ENCODE data around the gene DNAJC3.
"Not testable (repeated sequence)": the region's sequence is repeated elsewhere in the genome, so short reads cannot be mapped to it uniquely, and the experiment has no call there.

DNAJC3 gene

DNA sequence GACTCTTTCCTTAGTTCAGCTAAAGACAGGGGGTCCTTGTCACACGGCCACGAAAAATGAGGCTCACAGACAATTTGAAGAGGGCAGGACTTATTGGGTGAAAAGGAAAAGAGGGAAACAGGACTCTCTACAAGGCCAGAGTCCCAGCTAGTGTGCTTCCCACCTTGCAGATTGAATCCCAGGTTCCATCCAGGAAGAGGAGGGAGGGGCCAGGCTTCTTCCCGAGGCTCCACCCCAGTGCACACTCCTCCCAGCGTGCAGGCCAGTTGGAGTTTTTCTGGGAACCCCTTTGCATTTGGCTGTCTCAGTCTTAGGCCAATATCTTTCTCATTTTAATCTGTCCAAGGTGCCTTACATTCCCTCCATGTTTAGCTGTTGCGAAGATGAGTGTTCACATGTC lies 106.8 kb downstream of the DNAJC3 start:
- no peak for DNase-seq (ENCODE audit: low read depth in 1 of 2, low spot score in 1 of 2)
- no peak for TF ChIP-seq JUND (IDR thresholded peaks at IDR 0.05; ENCODE audit: low read depth)
- in situ Hi-C loops (cut with HindIII; ENCODE audit: low pct_unique_long_range_greater_than_20kb, low sequenced_read_pairs): no loop called here

DNA sequence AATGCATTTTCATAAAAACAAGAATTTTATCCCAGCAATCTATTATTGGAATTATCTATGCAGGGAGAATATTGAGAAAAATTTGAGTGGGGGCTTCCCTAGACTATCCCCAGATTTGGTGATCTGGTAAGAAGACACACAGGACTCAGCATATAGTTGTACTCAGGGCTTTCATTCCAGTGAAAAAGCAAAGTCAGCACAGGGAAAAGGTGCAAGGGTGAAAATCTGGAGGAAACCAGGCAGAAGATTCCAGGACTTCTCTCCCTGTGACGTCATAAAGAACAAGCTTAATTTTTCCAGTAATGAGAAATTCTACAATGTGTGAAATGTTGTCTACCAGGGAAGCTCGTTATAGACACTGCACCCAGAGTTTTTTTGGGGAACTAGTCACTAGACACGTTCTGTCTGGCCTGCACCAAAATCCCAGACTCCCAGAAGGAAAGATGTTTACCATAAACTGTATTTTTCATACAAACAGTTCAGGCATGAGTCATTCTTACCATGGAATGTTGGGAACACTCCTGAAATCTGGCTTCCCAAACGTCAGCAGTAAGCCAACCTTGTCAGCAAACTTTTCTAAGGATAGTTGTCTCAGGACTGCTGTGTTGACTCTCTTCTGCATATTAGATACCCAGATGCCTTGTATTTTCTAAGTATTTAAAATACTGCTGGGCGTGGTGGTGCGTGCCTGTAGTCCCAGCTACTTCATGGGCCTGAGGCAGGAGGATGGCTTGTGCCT lies 107.4 kb downstream of the DNAJC3 start:
- in situ Hi-C loops (cut with HindIII; ENCODE audit: low pct_unique_long_range_greater_than_20kb, low sequenced_read_pairs): no loop called here
- no peak for DNase-seq (ENCODE audit: low read depth in 1 of 2, low spot score in 1 of 2)
- TF ChIP-seq JUND (IDR thresholded peaks at IDR 0.05; ENCODE audit: low read depth): no peak

DNA sequence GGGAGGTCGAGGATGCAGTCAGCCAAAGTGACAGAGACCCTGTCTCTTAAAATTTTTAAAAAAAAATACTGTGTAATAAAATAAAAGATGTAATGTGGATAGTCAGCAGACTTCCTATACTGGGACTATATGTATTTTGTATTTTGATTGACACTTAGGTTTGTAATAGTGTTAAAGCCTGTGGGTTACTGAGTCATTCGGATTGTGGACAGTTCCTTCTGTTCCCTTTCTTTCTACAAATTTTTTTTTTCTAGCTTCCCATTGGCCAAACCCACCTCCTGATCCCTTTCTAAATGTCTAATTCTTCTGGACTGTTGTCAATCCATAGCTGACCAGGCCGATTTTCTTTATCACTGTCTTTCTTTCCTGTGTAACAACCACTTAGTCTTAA lies 108.0 kb downstream of the DNAJC3 start:
- in situ Hi-C loops (cut with HindIII; ENCODE audit: low pct_unique_long_range_greater_than_20kb, low sequenced_read_pairs): no loop called here
- no peak for TF ChIP-seq JUND (IDR thresholded peaks at IDR 0.05; ENCODE audit: low read depth)
- no peak for DNase-seq (ENCODE audit: low read depth in 1 of 2, low spot score in 1 of 2)

DNA sequence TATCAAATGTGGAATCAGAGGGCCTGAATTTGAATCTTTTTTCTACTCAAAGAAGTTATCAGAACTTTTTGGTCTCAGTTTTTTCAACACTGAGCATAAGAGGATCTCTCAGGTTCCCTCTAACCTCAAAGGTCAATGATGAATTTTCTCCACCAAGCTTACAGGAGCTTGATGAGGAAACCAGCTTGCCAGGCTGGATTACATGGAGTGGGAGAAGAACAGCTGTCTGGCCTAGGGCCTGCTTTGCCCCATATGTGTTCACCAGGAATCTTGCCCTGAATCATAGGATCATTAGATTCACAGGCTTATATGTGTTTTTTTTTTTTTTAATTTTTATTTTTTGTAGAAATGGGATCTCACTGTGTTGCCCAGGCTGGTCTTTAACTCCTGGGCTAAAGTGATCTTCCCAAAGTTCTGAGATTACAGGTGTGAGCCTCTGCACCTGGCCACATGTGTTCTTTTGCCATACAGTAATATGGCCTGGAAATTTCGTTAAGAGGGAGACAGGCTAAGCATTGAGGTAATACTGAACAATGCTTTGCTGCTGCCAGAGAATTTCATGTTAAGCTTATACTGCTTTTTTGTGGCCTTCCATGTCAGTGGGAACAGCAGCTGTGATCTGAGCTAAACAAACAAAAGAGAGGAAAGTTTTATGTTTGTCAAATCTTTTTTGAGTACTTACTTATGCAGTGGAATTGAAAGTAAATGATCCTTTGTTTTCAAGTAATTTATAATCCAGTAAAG lies 110.6 kb downstream of the DNAJC3 start:
- TF ChIP-seq JUND (IDR thresholded peaks at IDR 0.05; ENCODE audit: low read depth): no peak
- DNase-seq (ENCODE audit: low read depth in 1 of 2, low spot score in 1 of 2): no peak

DNA sequence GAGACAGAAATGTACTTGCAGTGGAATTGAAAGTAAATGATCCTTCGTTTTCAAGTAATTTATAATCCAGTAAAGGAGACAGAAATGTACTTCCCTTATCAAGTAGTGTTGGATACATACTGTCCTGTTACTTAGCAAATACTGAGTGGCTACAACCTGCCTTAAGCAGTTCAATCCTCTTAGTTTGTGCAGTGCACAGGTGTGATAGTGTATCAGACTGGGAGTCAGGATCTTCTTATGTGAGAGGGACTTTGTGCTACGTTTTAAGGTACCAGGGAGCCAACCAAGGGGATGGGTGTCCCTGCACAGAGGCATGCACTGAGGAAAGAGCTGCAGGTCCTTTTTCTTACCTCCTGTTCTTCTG lies 111.1 kb downstream of the DNAJC3 start:
- DNase-seq (ENCODE audit: low read depth in 1 of 2, low spot score in 1 of 2): no peak
- in situ Hi-C loops (cut with HindIII; ENCODE audit: low pct_unique_long_range_greater_than_20kb, low sequenced_read_pairs): no loop called here
- TF ChIP-seq JUND (IDR thresholded peaks at IDR 0.05; ENCODE audit: low read depth): no peak

More for the DNA sequence above, 110.6 kb downstream of the DNAJC3 start:
- in situ Hi-C loops (cut with HindIII; ENCODE audit: low pct_unique_long_range_greater_than_20kb, low sequenced_read_pairs): no loop called here

DNA sequence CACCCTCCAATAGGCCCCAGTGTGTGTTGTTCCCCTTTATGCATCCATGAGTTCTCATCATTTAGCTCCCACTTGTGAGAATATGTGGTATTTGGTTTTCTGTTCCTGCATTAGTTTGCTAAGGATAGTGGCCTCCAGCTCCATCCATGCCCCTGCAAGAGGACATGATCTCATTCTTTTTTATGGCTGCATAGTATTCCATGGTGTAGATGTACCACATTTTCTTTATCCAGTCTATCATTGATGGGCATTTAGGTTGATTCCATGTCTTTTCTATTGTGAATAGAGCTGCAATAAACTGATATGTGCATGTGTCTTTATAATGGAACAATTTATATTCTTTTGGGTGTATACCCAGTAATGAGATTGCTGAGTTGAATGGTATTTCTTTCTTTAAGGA lies 112.4 kb downstream of the DNAJC3 start:
- in situ Hi-C loops (cut with HindIII; ENCODE audit: low pct_unique_long_range_greater_than_20kb, low sequenced_read_pairs); DNase-seq (ENCODE audit: low read depth in 1 of 2, low spot score in 1 of 2): not testable (repeated sequence)

DNA sequence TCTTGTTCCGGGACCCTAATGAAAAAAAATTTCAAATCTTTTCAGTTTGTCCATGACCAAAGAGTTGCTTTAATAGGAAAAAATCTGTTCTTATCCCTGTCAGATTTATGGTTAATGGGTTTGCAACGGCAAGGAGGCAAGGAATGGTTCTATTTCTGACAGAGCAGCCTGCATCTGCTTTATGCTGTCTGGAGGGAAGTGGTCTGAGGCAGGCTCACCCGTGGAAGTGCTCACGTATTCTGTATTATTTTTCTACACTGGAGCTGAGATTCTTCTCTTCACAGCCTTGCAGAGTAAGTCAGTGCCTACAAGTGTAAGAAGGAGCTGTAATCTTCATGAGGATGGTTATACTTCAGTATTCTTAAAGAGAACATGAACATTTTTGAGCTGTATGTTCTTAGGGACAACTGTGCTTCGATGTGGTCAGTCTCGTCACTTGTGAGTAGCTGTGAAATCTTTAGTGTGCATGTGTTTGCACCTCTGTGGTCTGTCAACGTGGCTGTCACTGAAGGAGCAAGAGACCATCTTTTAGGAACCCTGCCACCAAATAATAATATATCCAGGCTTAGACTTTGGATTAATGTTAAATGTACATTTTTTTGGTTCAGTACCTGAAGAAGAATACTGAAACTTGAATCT lies 114.3 kb downstream of the DNAJC3 start:
- DNase-seq (ENCODE audit: low read depth in 1 of 2, low spot score in 1 of 2): no peak
- no peak for TF ChIP-seq JUND (IDR thresholded peaks at IDR 0.05; ENCODE audit: low read depth)
- in situ Hi-C loops (cut with HindIII; ENCODE audit: low pct_unique_long_range_greater_than_20kb, low sequenced_read_pairs): no loop called here

DNA sequence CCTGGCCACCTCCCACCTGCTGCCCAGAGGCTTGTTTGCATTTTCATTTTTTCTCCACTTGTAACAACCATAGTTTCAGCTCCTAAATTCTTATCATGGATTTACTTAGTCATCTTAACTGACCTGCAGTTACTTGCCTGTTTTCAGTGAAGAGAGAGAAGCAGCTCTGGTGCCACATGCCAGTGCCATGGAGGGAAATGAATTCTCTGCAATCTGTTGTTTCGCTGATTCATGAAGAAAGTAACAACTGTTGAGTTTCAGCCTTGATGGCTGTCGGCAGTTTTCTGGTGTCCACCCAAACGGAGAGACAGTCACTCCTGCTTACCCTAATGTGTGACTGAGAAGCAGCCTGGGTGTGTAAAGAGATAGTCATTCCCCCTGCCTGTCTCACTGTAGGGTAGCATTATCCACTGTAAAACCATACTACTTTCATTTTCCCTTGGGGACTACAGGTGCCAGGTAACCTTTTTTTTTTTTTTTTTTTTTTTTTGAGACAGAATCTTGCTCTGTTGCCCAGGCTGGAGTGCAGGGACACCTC lies 116.1 kb downstream of the DNAJC3 start:
- no peak for TF ChIP-seq JUND (IDR thresholded peaks at IDR 0.05; ENCODE audit: low read depth)
- DNase-seq (ENCODE audit: low read depth in 1 of 2, low spot score in 1 of 2): no peak
- in situ Hi-C loops (cut with HindIII; ENCODE audit: low pct_unique_long_range_greater_than_20kb, low sequenced_read_pairs): no loop called here

DNA sequence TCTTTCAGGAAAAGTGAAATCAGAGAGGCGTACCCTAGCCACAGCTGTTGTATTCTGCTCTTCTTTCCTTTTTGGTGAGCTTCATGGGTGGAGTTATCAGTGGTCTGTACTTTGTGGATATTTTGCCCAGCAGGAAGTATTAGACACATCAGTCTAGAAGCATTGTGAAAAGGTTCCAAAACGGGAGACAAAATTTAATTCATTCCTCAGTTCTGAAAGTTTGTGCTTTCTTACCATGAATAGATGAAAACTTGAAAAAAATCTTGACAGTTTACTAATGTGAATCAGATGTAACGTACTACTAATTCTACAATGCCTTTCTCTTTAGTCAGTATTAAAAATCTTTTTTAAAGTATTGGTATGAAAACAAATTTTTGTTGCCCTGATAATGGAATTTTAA lies 116.8 kb downstream of the DNAJC3 start:
- DNase-seq (ENCODE audit: low read depth in 1 of 2, low spot score in 1 of 2): no peak
- no peak for TF ChIP-seq JUND (IDR thresholded peaks at IDR 0.05; ENCODE audit: low read depth)
- in situ Hi-C loops (cut with HindIII; ENCODE audit: low pct_unique_long_range_greater_than_20kb, low sequenced_read_pairs): no loop called here

DNA sequence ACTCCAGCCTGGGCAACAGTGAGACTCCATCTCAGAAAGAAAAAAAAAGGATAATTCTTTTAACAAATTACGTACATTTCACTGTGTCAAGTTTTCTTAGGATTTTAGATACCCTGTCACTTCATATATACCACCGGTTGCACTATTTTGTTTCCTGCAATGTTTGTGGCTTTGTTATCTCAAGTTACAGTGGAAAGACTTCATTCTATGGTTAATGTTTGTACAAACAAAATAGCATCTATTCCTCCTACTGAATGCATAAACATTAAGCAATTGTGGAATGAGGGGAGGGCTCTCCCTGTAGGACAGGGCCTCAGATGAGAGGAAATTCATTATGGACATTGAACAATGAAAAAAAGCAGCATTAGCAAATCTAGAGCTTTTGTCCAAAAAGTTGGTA lies 120.1 kb downstream of the DNAJC3 start:
- TF ChIP-seq JUND (IDR thresholded peaks at IDR 0.05; ENCODE audit: low read depth): no peak
- in situ Hi-C loops (cut with HindIII; ENCODE audit: low pct_unique_long_range_greater_than_20kb, low sequenced_read_pairs): no loop called here

DNA sequence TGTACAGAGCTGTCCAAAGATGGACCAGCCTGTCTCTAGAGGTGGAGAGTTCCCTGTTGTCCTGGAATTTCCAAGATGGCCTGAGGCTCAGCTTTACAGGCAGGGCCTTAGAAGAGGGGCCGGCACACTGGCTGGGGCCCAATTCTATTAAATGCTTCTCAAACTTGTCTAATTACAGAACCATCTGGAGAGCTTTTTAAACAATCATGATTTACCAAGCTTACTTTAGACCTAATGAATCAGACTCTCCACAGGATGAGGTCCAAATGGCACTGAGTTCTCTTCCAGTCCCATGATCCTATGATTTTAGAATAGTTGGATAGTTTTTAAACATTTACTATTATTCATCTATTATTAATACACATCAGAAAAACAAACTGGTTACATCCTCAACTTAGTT lies 123.5 kb downstream of the DNAJC3 start:
- no peak for TF ChIP-seq JUND (IDR thresholded peaks at IDR 0.05; ENCODE audit: low read depth)
- DNase-seq (ENCODE audit: low read depth in 1 of 2, low spot score in 1 of 2): no peak
- in situ Hi-C loops (cut with HindIII; ENCODE audit: low pct_unique_long_range_greater_than_20kb, low sequenced_read_pairs): no loop called here

More for the DNA sequence above, 120.1 kb downstream of the DNAJC3 start:
- no peak for DNase-seq (ENCODE audit: low read depth in 1 of 2, low spot score in 1 of 2)

DNA sequence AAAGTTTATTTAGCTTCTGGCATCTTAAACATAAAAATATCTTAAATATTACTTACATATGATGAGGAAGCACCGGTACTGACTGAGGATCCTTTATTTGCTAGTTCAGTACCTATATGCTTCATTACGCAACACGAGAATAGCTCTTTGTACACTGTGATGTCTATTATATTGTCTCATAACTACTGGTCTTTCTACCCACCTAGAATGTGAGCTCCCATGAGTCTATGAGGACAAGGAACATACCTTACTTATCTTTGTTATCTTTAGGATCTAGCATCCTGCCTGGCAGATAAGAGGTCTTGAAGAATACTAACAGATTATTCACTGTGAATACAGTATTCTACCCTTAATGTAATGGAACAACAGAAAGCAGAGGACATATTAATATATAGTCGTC lies 124.9 kb downstream of the DNAJC3 start:
- no peak for DNase-seq (ENCODE audit: low read depth in 1 of 2, low spot score in 1 of 2)
- in situ Hi-C loops (cut with HindIII; ENCODE audit: low pct_unique_long_range_greater_than_20kb, low sequenced_read_pairs): no loop called here
- TF ChIP-seq JUND (IDR thresholded peaks at IDR 0.05; ENCODE audit: low read depth): no peak

DNA sequence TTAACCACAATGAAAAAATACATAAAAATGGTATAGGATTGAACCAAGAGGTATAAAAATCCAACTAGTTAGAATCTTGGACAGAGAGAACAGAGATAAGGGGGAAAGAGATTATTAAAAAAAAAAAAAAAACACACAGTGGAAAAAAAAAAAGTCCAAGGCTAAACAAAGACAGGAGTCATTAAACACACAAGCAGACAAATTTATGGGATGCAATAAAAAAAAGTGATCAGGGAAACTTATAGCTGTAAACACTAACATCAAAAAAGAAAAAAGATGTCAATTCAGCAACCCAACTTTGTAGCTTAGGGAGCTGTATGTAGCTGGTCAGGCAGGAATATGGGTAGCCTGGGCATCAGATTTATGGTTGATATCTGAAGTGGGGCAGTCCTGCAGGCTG lies 129.0 kb downstream of the DNAJC3 start:
- in situ Hi-C loops (cut with HindIII; ENCODE audit: low pct_unique_long_range_greater_than_20kb, low sequenced_read_pairs): no loop called here
- DNase-seq (ENCODE audit: low read depth in 1 of 2, low spot score in 1 of 2): no peak
- TF ChIP-seq JUND (IDR thresholded peaks at IDR 0.05; ENCODE audit: low read depth): no peak

All from T47D (cell line).